Naive B cell (primary cell): ENCODE results near the gene UBXN4. TPM values are rescaled to one million over a fixed set of nuclear protein-coding genes. Genes with fewer than 3 reads are reported as not detected.
A peak's percentile ranks its signal among the peaks of the same experiment; 100 is the strongest.

Experiments used
- ATAC-seq, 2 donors: fragments of 150-1000 bp; cut with Tn5 transposase; 2 replicates each; pipeline ENCODE4 v1.10.0; 2021; ENCODE audit warnings: low read depth in 2 of 2, mild to moderate bottlenecking in 2 of 2, moderate library complexity in 2 of 2
- DNase-seq: peaks from one replicate; pipeline ENCODE4 v3.0.0; 2022
- H3K27ac Mint-ChIP-seq, 6 donors: one replicate each; pipeline ENCODE4 v1.8.0; 2020 to 2022; ENCODE audit warnings: mild to moderate bottlenecking in 6 of 6, mixed read lengths in 6 of 6, moderate library complexity in 5 of 6, inconsistent platforms in 2 of 6
- H3K27me3 Mint-ChIP-seq, 3 donors: one replicate each; pipeline ENCODE4 v1.8.0; 2021 to 2022; ENCODE audit warnings: mixed read lengths in 3 of 3, mild to moderate bottlenecking in 1 of 3
- H3K36me3 Mint-ChIP-seq, 2 donors: one replicate each; pipeline ENCODE4 v1.8.0; 2020 to 2022; ENCODE audit warnings: mixed read lengths in 2 of 2, inconsistent platforms in 1 of 2, mild to moderate bottlenecking in 1 of 2
- H3K4me1 Mint-ChIP-seq, 3 donors: one replicate each; pipeline ENCODE4 v1.8.0; 2020 to 2022; ENCODE audit warnings: mixed read lengths in 3 of 3, inconsistent platforms in 1 of 3, mild to moderate bottlenecking in 1 of 3, moderate library complexity in 1 of 3
- H3K4me3 Mint-ChIP-seq, 8 donors: one replicate each; pipeline ENCODE4 v1.8.0; 2020 to 2022; ENCODE audit warnings: mild to moderate bottlenecking in 8 of 8, mixed read lengths in 8 of 8, moderate library complexity in 8 of 8, inconsistent platforms in 2 of 8
- H3K9me3 Mint-ChIP-seq, 7 donors: one replicate each; pipeline ENCODE4 v1.8.0; 2020 to 2022; ENCODE audit warnings: mixed read lengths in 7 of 7, mild to moderate bottlenecking in 5 of 7, inconsistent platforms in 2 of 7, moderate library complexity in 1 of 7
- polyA plus RNA-seq, 6 donors: library from polyadenylated mRNA; unstranded; fragments of 300-500 nt; fragmentation: Illumina TruSeq; gene quantifications; one replicate each; pipeline ENCODE4 v1.2.3, GENCODE V29; 2021; ENCODE audit warnings: low read depth in 6 of 6

The UBXN4 gene
- polyA plus RNA-seq, 6 donors from 2014 or later = 55.3 to 109 (median 96.0) TPM

DNA sequence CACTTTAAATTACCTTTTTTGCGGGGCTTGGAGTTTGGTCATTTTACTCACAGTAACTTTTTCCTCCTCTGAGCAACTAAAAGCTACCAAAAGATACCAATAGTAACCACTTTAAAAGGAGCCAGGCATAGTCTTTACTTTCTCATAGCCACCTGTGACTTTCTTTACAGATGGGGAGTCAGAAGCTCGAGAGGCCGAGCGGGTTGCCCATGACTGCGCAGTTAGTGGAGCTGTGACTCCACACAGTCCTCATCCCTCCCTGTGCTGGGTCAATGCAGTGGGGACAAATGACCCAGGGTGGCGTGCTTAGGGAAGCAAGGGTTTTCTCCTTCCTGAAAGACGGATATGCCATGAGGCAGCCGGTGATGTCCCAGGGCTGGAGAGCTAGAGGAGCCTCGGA is 83.5 kb downstream of the UBXN4 start:
- Mint-ChIP-seq H3K27me3 (no peaks in the 10 kb centered on the region), H3K9me3 (peaks cover 8 to 23% (median 12%) of the 10 kb centered on the region in 7 donors), H3K4me1 (no peaks in the 10 kb centered on the region), H3K4me3 (no peak overlapping the region), H3K36me3 (peaks cover 8 to 12% of the 10 kb centered on the region in 2 donors), H3K27ac (no peak overlapping the region)
- ATAC-seq (no peak), DNase-seq (no peak)

GRCh38 chr2:135825550-135826176 is 84.0 kb downstream of the UBXN4 start:
- Mint-ChIP-seq H3K9me3 (peaks cover 8 to 23% (median 12%) of the 10 kb centered on the region in 7 donors), H3K27ac (no peak overlapping the region), H3K27me3 (no peaks in the 10 kb centered on the region), H3K36me3 (peaks cover 8 to 12% of the 10 kb centered on the region in 2 donors), H3K4me1 (no peaks in the 10 kb centered on the region), H3K4me3 (no peak overlapping the region)
- DNase-seq = no peak
- ATAC-seq = no peak

DNA sequence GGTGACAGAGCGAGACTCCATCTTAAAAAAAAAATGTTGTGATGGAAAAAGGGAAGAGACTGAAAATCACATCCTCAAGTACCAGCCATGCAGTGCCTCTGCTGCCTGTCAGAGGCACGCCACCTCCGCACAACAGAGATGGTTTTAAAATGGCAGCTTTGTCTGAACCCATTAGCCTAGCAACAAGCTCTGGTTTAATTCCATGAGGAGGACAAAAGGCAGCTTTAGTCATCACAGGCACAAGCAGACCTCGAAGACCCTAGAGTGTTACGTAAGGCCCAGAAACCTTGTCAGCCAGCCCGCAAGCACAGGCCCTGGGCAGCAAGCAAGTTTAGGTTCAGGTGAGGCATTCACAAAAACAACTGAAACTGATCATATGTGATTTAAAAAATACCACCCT is 84.9 kb downstream of the UBXN4 start:
- ATAC-seq (no peak), DNase-seq (no peak)
- peaks cover 8 to 12% of the 10 kb centered on the region in 2 donors for H3K36me3 Mint-ChIP-seq
- H3K4me1 Mint-ChIP-seq = no peaks in the 10 kb centered on the region
- H3K27ac Mint-ChIP-seq = peak overlapping the region in 1 of 6 donors; percentile 67
- no peaks in the 10 kb centered on the region for H3K27me3 Mint-ChIP-seq
- no peak overlapping the region for H3K4me3 Mint-ChIP-seq
- H3K9me3 Mint-ChIP-seq = peaks cover 8 to 22% (median 12%) of the 10 kb centered on the region in 7 donors

GRCh38 chr2:135829378-135830135 is 87.9 kb downstream of the UBXN4 start:
- no peak for ATAC-seq
- H3K36me3 Mint-ChIP-seq = no peaks in the 10 kb centered on the region
- no peak overlapping the region for H3K27ac Mint-ChIP-seq
- no peak for DNase-seq
- H3K4me1 Mint-ChIP-seq = no peaks in the 10 kb centered on the region
- no peak overlapping the region for H3K4me3 Mint-ChIP-seq
- H3K27me3 Mint-ChIP-seq = no peaks in the 10 kb centered on the region
- H3K9me3 Mint-ChIP-seq = no peaks in the 10 kb centered on the region

- DNase-seq (no peak), ATAC-seq (no peak)
- Mint-ChIP-seq H3K36me3 (no peaks in the 10 kb centered on the region), H3K4me3 (no peak overlapping the region), H3K27me3 (no peaks in the 10 kb centered on the region), H3K4me1 (no peaks in the 10 kb centered on the region), H3K9me3 (no peaks in the 10 kb centered on the region), H3K27ac (no peak overlapping the region)
Observed at GRCh38 chr2:135831180-135831812, 89.6 kb downstream of the UBXN4 start.

- DNase-seq (no peak), ATAC-seq (no peak)
- Mint-ChIP-seq H3K27ac (peak overlapping the region in 1 of 6 donors; percentile 54), H3K9me3 (no peaks in the 10 kb centered on the region), H3K27me3 (no peaks in the 10 kb centered on the region), H3K36me3 (no peaks in the 10 kb centered on the region), H3K4me3 (no peak overlapping the region), H3K4me1 (no peaks in the 10 kb centered on the region)
Observed at GRCh38 chr2:135832891-135833290, 91.2 kb downstream of the UBXN4 start.

Other genes starting within 250 kb of the UBXN4 start
- 1 to 10 TPM; 2.6 to 6.6 (median 5.4) TPM for gene ZRANB3, start 210.6 kb upstream of the UBXN4 start, polyA plus RNA-seq
- 10 to 100 TPM; 11.3 to 29.8 (median 14.7) TPM for gene R3HDM1, start 210.4 kb upstream of the UBXN4 start, polyA plus RNA-seq
- not detected for gene LCT, start 95.3 kb downstream of the UBXN4 start, polyA plus RNA-seq
- 1 to 10 TPM; 1.8 to 5.3 (median 2.9) TPM for gene MCM6, start 134.6 kb downstream of the UBXN4 start, polyA plus RNA-seq
- 100 to 1,000 TPM; 143 to 226 (median 172) TPM for gene DARS1, start 243.8 kb downstream of the UBXN4 start, polyA plus RNA-seq